Left renal pelvis (tissue), 4 donors: ENCODE results near the gene IL23R. TPM values are rescaled to one million over a fixed set of nuclear protein-coding genes. Genes with fewer than 3 reads are reported as not detected.
"Not testable (repeated sequence)": the region's sequence is repeated elsewhere in the genome, so short reads cannot be mapped to it uniquely, and the experiment has no call there.

Experiments used
- DNase-seq, 4 donors: peaks; one replicate each; pipeline ENCODE4 v3.0.0-alpha.2; 2013; ENCODE audit warnings: low read depth in 4 of 4, low spot score in 3 of 4
- polyA plus RNA-seq, 4 donors: library from polyadenylated mRNA; unstranded; fragments of 120-200 nt; gene quantifications; one replicate each; pipeline ENCODE4 v1.2.1, GENCODE V29; 2013; ENCODE audit not compliant: insufficient read length in 4 of 4

The IL23R gene, protein sequence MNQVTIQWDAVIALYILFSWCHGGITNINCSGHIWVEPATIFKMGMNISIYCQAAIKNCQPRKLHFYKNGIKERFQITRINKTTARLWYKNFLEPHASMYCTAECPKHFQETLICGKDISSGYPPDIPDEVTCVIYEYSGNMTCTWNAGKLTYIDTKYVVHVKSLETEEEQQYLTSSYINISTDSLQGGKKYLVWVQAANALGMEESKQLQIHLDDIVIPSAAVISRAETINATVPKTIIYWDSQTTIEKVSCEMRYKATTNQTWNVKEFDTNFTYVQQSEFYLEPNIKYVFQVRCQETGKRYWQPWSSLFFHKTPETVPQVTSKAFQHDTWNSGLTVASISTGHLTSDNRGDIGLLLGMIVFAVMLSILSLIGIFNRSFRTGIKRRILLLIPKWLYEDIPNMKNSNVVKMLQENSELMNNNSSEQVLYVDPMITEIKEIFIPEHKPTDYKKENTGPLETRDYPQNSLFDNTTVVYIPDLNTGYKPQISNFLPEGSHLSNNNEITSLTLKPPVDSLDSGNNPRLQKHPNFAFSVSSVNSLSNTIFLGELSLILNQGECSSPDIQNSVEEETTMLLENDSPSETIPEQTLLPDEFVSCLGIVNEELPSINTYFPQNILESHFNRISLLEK
- under 1 TPM in 1 of 4 donors, not detected in 3; 0.09 TPM for polyA plus RNA-seq

DNA sequence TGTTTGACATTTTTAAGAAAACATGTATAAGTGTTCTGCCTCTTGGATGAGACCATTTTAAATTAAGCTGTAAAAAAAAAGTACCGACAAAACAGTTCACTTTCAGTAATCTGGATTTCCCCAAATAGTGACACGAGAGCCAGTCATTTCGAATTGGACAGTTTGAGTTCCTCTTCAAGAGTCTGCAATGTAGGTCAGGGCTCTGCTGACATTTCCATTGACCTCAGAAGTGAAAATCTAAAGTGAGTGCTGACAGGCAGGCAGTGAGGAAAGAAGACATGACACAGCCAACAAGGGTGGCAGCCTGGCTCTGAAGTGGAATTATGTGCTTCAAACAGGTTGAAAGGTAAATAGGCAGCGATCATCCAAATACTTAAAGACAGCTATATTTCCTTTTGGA lies at the start of gene IL23R:
TSS of gene IL23R (plus strand) at position 259 of the 400 bp plus-strand sequence. CDS start 1,667 bp downstream, outside the sequence.
- DNase-seq, result no peak

DNA sequence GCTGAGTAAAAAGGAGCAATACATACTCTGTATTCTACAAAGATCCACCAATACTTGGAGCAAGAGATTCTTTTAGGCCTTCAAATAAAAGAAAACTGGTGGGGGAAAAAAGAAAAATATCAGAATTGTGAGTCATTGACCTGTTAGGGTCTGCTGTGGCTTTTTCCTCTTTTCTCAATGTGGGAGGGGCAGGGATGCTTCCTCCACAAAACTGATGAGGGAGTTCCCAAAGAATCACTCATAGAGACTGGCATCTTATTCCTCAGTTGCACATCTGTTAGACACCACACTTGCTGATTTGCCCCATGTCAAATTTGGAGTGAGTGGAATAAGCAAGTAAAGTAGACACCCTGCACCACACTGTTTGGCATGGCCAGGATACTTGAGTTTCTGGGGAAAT lies 48.1 kb upstream of the IL23R start:
- DNase-seq, result no peak

DNA sequence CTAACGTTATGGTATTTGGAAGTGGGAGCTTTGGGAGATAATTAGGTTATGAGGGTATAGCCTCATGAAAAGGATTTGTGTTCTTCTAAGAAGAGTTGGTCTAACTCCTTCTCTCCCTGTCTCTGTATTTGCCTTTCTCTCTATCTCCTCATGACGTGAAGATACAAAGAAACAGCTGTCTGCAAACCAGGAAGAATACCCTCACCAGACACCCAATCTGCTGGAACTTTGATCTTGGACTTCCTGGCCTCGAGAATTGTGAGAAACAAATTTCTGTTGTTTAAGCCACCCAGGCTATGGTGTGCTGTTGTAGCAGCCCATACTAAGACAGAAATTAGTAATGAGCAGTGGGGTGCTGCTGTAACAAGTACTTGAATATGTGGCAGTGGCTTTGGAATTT lies 47.6 kb upstream of the IL23R start:
- DNase-seq, result no peak

DNA sequence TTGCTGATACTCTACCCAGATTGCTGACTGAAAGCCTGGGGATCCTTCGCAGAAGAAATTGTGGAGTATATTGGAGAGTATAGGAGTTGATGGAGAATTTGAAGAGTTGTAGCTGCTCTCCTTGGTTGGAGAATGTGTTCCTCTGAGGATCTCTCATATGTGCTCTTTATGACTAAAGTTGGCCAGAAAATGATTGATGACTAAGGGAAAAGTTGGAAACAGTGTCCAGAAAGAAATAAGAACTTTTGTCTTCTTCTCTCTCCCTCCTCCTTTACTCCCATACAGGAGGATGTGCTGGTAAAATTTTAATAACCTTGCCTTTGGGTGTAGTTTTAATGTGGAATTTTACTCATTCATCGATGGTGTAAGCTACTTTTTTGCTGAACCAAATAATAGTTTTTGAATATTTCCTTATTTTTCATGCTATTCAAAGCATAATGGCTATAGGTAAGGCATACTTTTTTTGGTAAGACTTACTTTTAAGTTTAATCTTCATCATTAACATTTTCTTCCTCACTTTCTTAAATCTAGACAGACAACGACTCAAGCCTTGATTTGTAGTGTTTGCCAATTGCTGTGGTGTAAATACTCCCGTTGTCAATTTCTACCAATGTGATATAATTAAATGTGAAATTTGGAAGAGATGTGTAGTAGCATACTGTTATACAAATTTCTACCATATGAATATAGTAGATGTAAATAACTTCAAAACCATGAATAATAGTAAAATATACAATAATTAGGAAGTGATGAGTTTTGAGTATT lies 45.2 kb upstream of the IL23R start:
- no peak for DNase-seq

DNA sequence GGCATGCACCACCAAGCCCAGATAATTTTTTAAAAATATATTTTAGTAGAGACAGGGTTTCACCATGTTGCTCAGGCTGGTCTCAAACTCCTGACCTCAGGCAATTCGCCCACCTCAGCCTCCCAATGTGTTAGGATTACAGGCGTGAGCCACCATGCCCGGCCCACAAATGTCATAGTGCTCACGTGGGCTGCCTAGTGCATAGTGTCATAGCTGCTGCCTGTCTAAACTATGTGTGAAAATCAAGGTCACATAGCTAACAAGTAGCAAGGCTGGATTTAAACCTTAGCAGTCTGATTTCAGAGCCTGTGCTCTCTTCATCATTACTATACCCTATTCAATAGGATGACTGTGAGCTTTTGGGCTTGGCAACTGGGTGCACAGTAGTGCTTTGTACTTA lies 41.8 kb upstream of the IL23R start:
- no peak for DNase-seq

DNA sequence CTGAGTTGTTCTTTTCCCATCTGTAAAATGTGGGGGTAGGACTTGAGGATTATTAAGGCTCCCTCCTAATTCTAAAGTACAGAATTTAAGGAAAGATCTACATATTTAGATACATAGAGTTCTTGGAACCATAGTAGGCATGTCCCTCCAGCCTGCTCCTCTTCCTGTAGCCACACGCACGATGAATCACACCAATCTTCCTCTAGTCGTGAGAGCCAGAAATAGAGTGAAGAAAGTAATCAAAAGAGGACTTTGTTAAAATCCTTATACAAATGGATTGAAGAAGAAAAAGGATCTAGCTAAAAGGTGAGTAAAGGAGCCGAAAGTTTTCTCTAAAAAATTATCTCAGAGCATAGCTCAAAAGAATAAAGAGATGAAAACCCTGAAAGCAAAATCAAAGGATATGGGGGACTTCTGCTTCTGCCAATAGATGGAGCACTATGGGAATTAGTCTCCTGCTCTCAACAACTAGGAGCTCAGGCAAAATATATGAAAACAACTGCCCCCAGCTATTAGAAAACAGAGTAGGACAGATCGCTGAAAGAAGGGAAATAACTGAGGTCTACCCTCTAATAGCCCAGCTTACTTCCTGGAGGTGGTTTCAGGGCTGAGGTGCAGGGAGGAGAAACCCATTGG lies 40.0 kb upstream of the IL23R start:
- no peak for DNase-seq

DNA sequence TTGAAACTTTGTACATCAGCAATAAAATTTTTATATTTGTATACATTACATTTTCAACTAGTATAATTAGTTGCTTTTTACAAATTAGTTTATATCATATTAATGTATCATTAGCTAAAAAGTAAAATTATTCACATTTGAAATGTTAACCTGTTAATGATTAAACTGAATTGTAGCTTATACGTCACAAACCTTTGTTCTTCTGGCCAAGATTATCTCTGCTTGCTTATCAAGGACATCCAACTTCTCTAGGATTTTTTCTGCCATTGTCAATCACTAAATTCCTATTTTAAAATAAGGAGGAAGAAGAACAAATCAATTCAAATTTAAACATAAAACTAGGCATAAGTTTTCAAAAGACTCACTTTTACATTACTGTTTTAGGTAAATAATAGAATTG lies 39.3 kb upstream of the IL23R start:
- no peak for DNase-seq

DNA sequence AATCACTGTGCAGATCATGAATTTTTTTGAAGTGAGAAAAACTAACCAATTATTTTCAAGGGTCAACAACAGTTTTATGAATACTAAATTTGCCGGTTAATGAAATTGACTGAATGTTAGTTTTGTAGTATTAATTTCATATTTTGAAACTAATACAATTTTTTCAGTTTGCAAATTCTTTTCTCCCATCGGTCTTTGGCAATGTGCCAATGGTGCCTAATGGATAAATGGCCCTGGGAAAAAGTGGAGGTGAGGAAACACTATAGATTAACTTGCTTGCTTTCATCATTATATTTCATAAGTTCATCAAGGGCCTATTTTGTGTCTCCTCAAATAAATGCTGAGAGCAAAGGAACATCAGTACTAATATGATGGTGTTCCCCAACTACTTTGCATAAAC lies 35.6 kb upstream of the IL23R start:
- DNase-seq, result no peak

DNA sequence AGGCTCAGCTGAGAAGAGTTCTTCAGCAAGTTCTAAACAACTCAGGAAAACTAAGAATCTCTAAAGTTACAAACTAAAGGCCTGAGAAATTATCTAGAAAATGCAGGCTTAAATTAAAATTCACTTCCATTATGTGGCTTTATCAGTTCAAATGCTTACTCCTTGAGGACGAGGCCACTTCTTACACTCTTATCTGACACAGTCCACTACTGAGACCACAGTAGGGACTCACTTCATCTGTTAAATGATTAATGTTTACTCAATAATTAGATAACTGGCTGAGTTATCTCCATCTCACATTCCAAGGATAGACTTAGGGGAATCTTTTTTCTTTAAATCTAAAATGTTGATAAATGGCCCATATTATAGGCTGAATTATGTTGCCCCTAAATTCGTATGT lies 33.1 kb upstream of the IL23R start:
- no peak for DNase-seq

DNA sequence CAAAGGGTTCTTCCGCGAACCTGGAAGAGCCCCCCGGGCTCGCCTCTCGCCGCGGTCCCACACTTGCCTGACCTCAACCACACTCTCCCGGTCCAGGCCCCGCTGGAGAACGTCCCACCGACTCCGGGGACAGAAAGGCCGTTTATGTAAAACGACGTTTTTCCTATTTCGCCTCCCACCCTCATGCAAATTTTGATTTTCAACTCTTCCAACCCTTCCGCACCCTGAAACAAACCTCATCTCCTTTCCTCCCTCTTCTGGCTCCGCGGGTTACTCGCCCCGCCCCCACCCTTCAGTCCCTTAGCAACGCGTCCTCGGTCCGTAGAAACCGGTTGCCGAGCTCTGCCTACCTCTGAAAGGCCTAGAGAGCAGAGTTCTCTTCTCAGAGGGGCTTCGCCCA lies 31.6 kb upstream of the IL23R start, which contains the start of gene C1orf141:
TSS of gene C1orf141 (minus strand) at position 276 of the 400 bp plus-strand sequence. CDS start 7,730 bp downstream, outside the sequence.
- DNase-seq, result peak in 2 of 4 donors; percentile 20 to 45

DNA sequence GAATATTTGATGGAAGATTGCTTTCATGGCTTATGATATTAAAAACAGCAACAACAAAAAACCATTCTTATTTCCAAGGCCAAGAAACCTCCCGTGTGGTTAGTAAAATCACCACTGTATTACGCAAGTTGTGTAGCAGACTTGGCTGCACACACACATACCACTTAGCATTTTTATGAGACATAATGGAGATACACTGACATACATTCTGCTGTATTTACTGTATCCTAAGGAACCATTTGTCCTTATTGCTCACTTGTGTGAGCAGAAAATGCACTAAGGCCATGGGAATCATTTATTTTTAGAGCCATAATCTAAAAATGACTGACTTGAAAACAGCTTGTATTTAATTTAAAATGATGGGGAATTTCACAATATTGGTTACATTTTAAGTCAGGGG lies 30.9 kb upstream of the IL23R start:
- no peak for DNase-seq

DNA sequence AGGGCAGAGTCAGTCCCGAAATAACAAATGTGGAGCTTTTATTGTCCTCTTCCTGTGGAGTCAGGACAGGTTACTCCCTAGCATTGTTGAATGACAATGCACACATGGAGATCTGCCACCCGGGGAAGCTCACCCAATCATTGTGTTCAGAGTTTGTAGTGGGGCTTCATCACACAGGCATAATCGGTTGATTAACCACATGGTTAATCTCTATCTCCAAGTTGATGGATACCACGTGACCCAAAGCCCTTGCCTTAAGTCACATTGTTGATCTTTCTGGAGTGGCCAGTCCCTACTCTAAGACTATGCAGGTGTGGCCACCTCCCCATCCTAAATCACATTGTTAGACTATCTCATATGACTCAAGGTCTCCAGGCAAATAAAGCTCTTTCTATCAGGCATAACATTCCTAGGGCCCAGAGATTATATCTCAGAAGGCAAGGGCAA lies 28.9 kb upstream of the IL23R start:
- DNase-seq, result no peak

DNA sequence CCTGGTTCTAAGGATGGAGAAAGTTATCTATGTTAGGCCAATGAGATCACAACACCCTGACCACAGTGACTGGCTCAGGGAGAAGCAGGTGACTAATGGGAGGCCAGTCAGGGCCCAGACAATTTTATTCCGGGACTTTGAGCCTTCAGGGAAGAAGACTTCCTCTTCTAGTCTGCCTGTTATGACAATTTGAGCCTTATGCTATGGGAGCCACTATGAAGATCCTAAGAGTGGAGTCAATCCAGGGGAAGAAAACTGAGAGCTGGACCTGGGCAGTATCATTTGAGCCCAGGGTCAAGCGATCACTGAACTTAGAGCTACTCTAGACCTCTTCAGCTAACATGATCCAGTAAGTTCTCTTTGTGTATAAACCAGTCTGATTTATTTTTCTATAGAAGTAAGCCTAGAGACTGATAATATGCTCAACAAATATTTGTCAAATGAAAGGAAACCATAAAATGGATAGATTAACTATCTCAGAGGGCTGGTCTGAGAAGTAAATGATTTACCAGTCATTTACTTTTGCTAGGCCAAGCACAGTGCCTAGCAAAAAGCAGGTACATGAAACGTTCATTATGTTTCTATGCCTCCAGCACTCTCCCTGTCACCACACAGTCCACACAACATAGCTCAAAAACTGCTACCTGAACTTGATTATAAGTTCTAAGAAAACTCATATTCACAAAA lies 27.3 kb upstream of the IL23R start:
- no peak for DNase-seq

DNA sequence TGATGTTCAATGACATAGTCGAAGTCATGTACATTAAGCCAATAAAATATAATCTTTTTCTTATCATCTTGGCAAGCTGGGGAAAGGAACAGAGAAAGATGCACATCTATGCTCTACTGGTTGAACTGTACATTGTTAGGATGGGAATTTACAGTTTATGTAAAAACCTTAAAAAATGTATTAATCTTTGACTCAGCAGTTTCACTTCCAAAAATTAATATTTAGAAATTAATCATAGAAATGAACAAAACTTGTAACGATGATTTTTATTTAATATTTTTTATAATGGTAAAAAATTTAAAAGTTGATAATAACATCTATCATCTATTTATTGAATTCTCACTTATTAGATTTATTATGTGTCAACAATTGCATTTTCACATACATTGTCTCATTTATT lies 25.8 kb upstream of the IL23R start:
- no peak for DNase-seq

DNA sequence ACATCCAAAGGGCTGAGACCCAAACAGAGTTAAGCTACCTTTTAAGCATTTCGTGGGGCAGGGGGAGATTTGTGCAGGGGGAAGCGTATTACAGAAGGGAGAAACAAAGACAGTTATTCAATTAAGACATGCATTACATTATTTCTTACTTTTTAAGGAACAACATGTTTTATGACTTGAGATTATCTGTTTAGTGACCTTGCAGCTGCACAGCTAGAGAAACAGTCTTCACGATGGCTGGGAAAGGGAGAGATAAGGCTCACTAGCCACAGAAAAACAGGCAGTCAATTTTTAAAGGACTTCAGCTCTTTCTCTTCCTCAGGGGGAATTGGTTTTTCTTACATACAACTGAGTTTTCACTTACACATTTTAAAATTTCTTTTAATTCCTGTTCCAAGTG lies 24.4 kb upstream of the IL23R start:
- not testable (repeated sequence) for DNase-seq

DNA sequence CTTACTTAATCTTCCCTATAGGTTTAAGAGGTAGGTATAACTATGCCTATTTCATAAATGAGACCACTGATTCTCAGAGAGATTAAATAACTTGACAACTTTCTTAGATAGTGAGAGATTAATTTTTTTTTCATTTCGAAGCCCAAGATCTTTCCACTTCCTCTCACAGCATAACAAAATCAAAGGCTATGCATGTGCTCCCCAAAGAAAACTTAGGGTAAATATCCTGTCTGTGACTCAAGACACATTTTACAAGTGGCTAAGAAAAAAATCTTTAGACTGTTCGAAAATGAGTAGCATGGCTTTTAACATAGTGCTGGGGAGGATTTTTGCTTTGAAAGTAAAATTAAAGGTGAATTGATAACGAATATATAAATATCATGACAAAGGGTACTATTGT lies 23.3 kb upstream of the IL23R start:
- DNase-seq, result no peak

DNA sequence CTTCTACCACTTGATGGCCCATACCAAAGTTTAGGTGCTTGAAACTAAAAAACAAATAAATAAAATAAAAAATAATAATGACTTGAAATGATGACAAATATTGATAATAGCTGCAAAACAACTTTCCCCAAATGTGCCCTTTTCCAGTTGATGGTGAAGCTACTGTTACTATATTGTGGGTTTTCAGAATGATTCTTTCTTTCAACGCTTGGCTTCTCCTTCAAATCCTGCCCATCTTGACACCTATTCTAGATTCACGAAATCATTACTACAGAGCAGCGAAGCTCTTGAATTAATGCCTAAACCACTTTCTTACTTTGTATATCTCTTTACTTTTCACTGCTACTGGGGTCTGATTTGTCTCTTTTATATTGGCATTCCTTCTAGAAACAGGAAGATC lies 22.3 kb upstream of the IL23R start:
- DNase-seq, result no peak

DNA sequence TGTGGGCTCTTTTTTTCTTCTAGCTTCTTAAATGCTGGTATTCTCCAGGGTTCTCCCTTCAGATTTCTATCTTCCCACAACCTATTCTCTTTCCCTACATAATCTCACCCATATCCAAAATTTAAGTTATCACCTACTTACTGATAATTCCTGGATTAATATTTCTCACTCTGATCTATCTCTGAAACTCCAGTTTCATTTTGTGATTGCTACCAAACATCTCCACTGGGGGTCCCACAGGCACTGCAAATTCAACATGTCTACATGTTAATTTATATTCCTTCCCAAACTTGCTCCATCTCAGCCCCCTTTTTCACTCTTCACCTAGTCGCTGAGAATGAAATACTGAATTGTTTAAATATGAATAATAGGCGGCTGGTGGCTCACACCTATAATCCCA lies 21.6 kb upstream of the IL23R start:
- DNase-seq, result no peak

DNA sequence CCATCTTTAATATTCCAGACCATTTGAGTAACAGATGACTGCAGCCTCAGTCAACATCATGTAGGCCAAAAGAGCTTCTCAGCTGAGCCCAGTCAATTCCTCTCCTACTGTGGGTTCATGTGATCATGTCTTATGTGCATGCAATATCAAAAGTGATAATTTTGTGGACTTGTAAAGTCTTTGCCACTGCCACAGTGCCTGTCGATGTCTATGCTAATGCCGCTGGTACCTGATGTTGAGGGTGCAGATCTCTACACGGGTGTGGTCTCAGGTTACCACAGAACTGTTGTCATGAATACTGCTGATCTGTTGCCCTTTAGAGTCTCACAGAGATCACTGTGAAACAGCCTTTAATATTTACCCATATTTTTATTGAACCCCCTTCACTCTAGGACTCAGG lies 20.2 kb upstream of the IL23R start:
- DNase-seq, result no peak

DNA sequence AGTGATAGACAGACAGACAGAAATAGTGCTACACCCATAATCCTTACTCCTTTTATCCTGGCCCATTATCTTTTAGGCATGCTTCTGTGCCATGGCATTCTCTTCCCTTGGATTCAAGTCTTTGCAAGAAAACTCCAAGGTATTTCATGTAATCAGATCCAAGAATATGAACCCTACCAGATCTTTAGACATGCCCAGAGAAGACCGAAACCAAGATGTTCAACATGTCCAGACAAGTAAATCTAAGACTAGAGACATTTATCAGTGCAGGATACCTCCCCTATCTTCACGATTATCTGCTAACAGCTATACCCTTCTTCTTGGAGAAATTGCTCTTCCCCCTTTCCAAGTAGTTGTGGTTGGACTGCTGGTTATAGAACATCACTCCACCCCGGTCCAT lies 19.7 kb upstream of the IL23R start:
- no peak for DNase-seq
